Fibroblast of lung (primary cell): Measurements from ENCODE around the gene SLC12A9.

Source experiments
- EZH2 ChIP-seq: IDR thresholded peaks from 2 replicates; pipeline ENCODE4 v1.5.1; 2012; ENCODE audit warnings: low read length, control low read depth, mild to moderate bottlenecking; ENCODE audit errors: missing control alignments
- TF ChIP-seq, protein P1 (sequence below), 2 donors: IDR thresholded peaks in 1 of 2; conservative IDR thresholded peaks in 1 of 2; 1 replicate in 1 of 2; 2 replicates in 1 of 2; pipeline ENCODE4 v1.5.1; 2011 to 2012; ENCODE audit warnings: low read length in 2 of 2, control low read depth in 1 of 2, inconsistent platforms in 1 of 2, low read depth in 1 of 2, mild to moderate bottlenecking in 1 of 2

GRCh38 chr7:100897772-100898454 lies 45.4 kb downstream of the SLC12A9 start:
- TF ChIP-seq, protein P1, sequence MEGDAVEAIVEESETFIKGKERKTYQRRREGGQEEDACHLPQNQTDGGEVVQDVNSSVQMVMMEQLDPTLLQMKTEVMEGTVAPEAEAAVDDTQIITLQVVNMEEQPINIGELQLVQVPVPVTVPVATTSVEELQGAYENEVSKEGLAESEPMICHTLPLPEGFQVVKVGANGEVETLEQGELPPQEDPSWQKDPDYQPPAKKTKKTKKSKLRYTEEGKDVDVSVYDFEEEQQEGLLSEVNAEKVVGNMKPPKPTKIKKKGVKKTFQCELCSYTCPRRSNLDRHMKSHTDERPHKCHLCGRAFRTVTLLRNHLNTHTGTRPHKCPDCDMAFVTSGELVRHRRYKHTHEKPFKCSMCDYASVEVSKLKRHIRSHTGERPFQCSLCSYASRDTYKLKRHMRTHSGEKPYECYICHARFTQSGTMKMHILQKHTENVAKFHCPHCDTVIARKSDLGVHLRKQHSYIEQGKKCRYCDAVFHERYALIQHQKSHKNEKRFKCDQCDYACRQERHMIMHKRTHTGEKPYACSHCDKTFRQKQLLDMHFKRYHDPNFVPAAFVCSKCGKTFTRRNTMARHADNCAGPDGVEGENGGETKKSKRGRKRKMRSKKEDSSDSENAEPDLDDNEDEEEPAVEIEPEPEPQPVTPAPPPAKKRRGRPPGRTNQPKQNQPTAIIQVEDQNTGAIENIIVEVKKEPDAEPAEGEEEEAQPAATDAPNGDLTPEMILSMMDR (conservative IDR thresholded peaks at IDR 0.05 in 1 of 2, IDR thresholded peaks at IDR 0.05 in 1 of 2; ENCODE audit: low read depth in 1 of 2, low read length in 2 of 2): no peak
- TF ChIP-seq EZH2: no peak
